ENCODE data around the gene SEPTIN14.
"Not testable (repeated sequence)": the region's sequence is repeated elsewhere in the genome, so short reads cannot be mapped to it uniquely, and the experiment has no call there.

SEPTIN14 gene

DNA sequence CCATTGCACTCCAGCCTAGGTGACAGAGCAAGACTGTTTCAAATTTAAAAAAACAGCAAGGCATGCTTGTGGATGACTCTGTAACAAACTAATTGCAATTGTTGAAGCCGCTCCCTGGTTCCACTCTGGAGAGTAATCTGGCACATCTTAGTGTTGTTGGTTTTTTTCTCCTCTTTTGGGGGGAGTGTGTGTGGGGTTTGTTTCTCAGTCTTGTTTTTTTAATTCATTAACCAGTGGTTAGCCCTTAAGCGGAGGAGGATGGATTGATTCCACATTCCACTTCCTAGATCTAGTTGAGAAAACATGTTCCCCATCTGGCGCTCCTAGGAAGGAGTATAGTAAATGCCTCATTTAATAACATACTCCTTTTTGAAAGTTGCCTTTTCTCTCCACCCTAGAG is 16.1 kb upstream of the SEPTIN14 start:
- TF ChIP-seq, protein P1, sequence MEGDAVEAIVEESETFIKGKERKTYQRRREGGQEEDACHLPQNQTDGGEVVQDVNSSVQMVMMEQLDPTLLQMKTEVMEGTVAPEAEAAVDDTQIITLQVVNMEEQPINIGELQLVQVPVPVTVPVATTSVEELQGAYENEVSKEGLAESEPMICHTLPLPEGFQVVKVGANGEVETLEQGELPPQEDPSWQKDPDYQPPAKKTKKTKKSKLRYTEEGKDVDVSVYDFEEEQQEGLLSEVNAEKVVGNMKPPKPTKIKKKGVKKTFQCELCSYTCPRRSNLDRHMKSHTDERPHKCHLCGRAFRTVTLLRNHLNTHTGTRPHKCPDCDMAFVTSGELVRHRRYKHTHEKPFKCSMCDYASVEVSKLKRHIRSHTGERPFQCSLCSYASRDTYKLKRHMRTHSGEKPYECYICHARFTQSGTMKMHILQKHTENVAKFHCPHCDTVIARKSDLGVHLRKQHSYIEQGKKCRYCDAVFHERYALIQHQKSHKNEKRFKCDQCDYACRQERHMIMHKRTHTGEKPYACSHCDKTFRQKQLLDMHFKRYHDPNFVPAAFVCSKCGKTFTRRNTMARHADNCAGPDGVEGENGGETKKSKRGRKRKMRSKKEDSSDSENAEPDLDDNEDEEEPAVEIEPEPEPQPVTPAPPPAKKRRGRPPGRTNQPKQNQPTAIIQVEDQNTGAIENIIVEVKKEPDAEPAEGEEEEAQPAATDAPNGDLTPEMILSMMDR (IDR thresholded peaks at IDR 0.05; ENCODE audit: insufficient read depth, missing control alignments), result no peak
- no peak for DNase-seq (ENCODE audit: insufficient read length, low spot score)
- no peak for FAIRE-seq

DNA sequence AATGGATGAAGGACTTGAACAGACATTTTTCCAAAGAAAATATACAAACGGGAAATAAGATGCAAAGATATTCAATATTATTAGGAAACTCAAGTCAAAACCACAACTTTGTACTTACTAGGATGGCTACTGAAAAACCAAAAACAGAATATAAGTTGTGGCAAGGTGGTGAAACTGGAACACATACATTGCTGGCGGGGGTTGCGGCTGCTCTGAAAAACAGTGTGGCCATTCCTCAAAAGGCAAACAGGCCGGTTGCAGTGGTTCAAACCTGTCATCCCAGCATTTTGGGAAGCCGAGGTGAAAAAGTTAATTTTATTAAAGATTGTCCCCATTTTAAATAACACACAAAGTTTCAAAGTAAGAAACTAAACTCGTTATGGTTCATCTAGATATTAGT is 14.8 kb upstream of the SEPTIN14 start:
- DNase-seq (ENCODE audit: insufficient read length, low spot score), result no peak

DNA sequence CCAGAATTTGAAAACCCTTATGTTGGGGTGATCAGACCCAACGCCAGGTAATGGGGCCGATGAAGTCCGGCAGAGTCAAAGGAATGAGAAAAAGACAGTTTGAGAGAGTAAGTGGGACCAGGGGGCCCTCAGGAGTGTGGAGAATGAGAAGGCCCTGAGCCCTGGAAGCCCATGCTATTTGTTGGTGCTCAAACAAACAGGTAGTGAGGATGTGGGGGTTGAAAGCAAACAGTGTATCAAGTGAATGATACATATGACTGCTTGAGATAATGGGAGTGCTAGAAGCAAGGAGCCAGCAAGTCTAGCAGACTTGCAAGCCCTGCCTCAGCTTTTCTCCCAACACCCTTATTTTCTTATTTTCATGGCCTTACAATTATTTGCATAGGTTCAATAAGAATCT is 11.2 kb upstream of the SEPTIN14 start:
- DNase-seq (ENCODE audit: insufficient read length, low spot score) (no peak), FAIRE-seq (no peak)
- TF ChIP-seq, protein P1 (IDR thresholded peaks at IDR 0.05; ENCODE audit: insufficient read depth, missing control alignments), result no peak

More for the DNA sequence above, 14.8 kb upstream of the SEPTIN14 start:
- TF ChIP-seq, protein P1 (IDR thresholded peaks at IDR 0.05; ENCODE audit: insufficient read depth, missing control alignments), result no peak
- no peak for FAIRE-seq

DNA sequence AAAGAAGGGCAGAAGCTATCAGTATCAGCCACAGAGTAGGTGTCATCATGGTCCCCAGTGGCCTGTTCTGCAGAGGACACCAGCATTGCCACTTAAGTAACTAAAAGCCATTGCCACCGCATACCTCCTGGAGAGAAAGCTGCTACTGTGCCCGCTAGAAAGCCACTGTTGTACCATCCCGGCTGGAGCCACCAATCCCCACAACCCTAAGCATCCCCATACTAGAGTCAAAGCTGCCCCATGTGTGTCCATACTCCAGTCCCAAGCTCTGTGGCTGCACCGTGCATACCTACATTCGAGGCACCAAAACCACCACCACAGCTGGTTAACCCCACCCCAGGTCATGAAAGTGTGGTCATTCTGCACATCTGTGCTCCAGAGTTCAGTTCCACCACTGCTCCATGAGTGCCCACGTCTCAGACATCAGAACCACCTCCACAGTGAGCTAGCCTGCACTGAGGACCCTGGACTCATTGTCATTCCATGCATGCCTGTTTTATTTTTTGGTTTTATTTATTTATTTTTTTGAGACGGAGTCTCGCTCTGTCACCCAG is 9.5 kb upstream of the SEPTIN14 start:
- DNase-seq (ENCODE audit: insufficient read length, low spot score) (no peak), FAIRE-seq (no peak)
- TF ChIP-seq, protein P1 (IDR thresholded peaks at IDR 0.05; ENCODE audit: insufficient read depth, missing control alignments), result no peak

DNA sequence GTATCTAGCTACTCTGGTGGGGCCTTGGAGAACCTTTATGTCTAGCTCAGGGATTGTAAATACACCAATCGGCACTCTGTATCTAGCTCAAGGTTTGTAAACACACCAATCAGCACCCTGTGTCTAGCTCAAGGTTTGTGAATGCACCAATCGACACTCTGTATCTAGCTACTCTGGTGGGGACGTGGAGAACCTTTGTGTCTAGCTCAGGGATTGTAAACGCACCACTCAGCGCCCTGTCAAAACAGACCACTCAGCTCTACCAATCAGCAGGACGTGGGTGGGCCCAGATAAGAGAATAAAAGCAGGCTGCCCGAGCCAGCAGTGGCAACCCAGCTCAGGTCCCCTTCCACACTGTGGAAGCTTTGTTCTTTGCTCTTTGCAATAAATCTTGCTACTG is 6.4 kb upstream of the SEPTIN14 start:
- not testable (repeated sequence) for FAIRE-seq; DNase-seq (ENCODE audit: insufficient read length, low spot score)

DNA sequence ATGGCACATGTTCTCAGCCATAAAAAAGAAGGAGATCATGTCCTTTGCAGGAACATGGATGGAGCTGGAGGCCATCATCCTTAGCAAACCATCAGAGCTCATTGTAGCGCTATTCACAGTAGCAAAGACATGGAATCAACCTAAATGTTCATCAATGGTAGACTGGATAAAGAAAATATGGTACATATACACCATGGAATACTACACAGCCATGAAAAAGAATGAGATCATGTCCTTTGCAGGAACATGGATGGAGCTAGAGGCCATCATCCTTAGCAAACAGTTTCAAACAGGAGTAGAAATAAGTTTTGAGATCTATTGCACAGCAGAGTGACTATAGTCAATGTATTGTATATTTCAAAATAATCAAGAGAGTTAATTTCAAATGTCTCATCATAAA is 17.4 kb downstream of the SEPTIN14 start:
- not testable (repeated sequence) for DNase-seq (ENCODE audit: insufficient read length, low spot score); FAIRE-seq

DNA sequence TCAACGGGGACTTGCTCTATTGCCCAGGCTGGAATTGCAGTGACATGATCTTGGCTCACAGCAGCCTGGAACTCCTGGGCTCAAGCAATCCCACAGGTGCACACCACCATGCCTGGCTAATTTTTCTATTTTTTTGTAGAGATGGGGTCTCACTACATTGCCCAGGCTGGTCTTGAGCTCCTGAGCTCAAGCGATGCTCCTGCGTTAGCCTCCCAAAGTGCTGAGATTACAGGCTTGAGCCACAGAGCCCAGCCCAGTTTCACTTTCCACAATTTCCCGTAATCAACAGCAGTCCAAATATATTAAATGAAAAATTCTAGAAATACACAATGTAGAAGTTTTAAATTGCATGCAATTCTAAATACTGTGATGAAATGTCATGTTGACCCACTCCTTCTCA is 24.0 kb downstream of the SEPTIN14 start:
- TF ChIP-seq, protein P1 (IDR thresholded peaks at IDR 0.05; ENCODE audit: insufficient read depth, missing control alignments), result no peak
- DNase-seq (ENCODE audit: insufficient read length, low spot score) (no peak), FAIRE-seq (no peak)

DNA sequence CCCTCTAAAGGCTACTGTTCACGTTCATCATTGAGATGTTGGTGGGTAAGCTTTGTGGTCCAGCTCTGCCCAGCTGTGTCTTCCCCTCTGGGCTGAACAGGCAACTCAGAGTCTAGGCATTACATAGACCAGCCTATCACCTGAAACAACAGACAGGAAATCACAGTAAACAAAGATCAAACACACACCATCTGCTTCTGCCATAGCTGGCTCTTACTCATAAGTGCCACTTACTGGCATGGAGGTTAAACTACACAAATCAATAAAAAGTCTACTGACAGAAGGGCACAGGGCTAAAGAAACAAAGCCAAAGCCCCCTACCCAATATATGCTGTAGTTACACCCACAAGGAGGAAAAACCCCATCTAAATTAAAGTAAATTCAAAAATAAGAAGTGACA is 35.0 kb downstream of the SEPTIN14 start:
- no peak for DNase-seq (ENCODE audit: insufficient read length, low spot score)
- TF ChIP-seq, protein P1 (IDR thresholded peaks at IDR 0.05; ENCODE audit: insufficient read depth, missing control alignments), result no peak
- no peak for FAIRE-seq

Data from D721Med (cell line).